SK-N-SH treated with all-trans-retinoic acid at 6 μM for 48 hours (cell line): ENCODE results near the gene CACNB4.
"Not testable (repeated sequence)": the region's sequence is repeated elsewhere in the genome, so short reads cannot be mapped to it uniquely, and the experiment has no call there.

ENCODE experiments used
- ATAC-seq: fragments of 200-7000 bp; cut with Tn5 transposase; 3 replicates; pipeline ENCODE4 v1.9.1; 2020; ENCODE audit warnings: mild to moderate bottlenecking, moderate library complexity
- ARNTL ChIP-seq: fragments of 450-650 bp; formaldehyde crosslinking; IDR thresholded peaks from 2 replicates; pipeline ENCODE4 v1.5.0; 2020; ENCODE audit warnings: low read depth, mild to moderate bottlenecking, moderate library complexity, borderline replicate concordance
- BACH2 ChIP-seq: fragments of 250-450 bp; sonication (Bioruptor Pico); IDR thresholded peaks from 2 replicates; pipeline ENCODE4 v1.9.0; 2021; ENCODE audit warnings: mild to moderate bottlenecking, borderline replicate concordance
- CREB5 ChIP-seq: fragments of 250-450 bp; sonication (Bioruptor Pico); IDR thresholded peaks from 2 replicates; pipeline ENCODE4 v1.5.1; 2020; ENCODE audit warnings: low read depth, mild to moderate bottlenecking, moderate library complexity
- CSDC2 ChIP-seq: fragments of 250-450 bp; sonication (Bioruptor Pico); IDR thresholded peaks from 2 replicates; pipeline ENCODE4 v1.5.0; 2020; ENCODE audit warnings: mild to moderate bottlenecking, moderate library complexity
- CSRNP3 ChIP-seq: fragments of 250-450 bp; sonication (Bioruptor Pico); IDR thresholded peaks from 2 replicates; pipeline ENCODE4 v1.5.1; 2021; ENCODE audit warnings: mild to moderate bottlenecking, moderate library complexity
- GLIS3 ChIP-seq: fragments of 250-450 bp; sonication (Bioruptor Pico); IDR thresholded peaks from 2 replicates; pipeline ENCODE4 v1.5.0; 2020; ENCODE audit warnings: mild to moderate bottlenecking, moderate library complexity
- ISL1 ChIP-seq: fragments of 250-450 bp; sonication (Bioruptor Pico); IDR thresholded peaks from 2 replicates; pipeline ENCODE4 v2.1.2; 2022; ENCODE audit warnings: mild to moderate bottlenecking, moderate library complexity
- OSR1 ChIP-seq: fragments of 250-450 bp; sonication (Bioruptor Pico); IDR thresholded peaks from 2 replicates; pipeline ENCODE4 v1.8.0; 2022; ENCODE audit warnings: moderate library complexity, mild to moderate bottlenecking, inconsistent platforms
- PATZ1 ChIP-seq: fragments of 250-450 bp; sonication (Bioruptor Pico); IDR thresholded peaks from 2 replicates; pipeline ENCODE4 v1.8.0; 2020; ENCODE audit warnings: mild to moderate bottlenecking, moderate library complexity, borderline replicate concordance
- SNAI2 ChIP-seq: fragments of 250-450 bp; sonication (Bioruptor Pico); IDR thresholded peaks from 2 replicates; pipeline ENCODE4 v1.5.0; 2020; ENCODE audit warnings: mild to moderate bottlenecking, moderate library complexity
- TCF4 ChIP-seq: fragments of 250-450 bp; sonication (Bioruptor Pico); IDR thresholded peaks from 2 replicates; pipeline ENCODE4 v1.8.0; 2021; ENCODE audit warnings: mild to moderate bottlenecking, moderate library complexity, borderline replicate concordance
- TSHZ2 ChIP-seq: fragments of 250-450 bp; sonication (Bioruptor Pico); IDR thresholded peaks from 2 replicates; pipeline ENCODE4 v1.5.0; 2020; ENCODE audit warnings: mild to moderate bottlenecking, moderate library complexity
- ZC3H10 ChIP-seq: fragments of 250-450 bp; sonication (Bioruptor Pico); IDR thresholded peaks from 2 replicates; pipeline ENCODE4 v1.5.1; 2021; ENCODE audit warnings: mild to moderate bottlenecking, moderate library complexity
- ZFP3 ChIP-seq: fragments of 250-450 bp; sonication (Bioruptor Pico); IDR thresholded peaks from 2 replicates; pipeline ENCODE4 v1.5.0; 2020; ENCODE audit warnings: mild to moderate bottlenecking, moderate library complexity
- ZFP30 ChIP-seq: fragments of 450-650 bp; formaldehyde crosslinking; IDR thresholded peaks from 2 replicates; pipeline ENCODE4 v1.5.0; 2022; ENCODE audit warnings: mild to moderate bottlenecking, moderate library complexity
- ZNF565 ChIP-seq: fragments of 450-650 bp; formaldehyde crosslinking; conservative IDR thresholded peaks from 2 replicates; pipeline ENCODE4 v1.5.0; 2020; ENCODE audit warnings: low read depth, mild to moderate bottlenecking, moderate library complexity
- ZNF70 ChIP-seq: fragments of 450-650 bp; formaldehyde crosslinking; IDR thresholded peaks from 2 replicates; pipeline ENCODE4 v1.5.0; 2020; ENCODE audit warnings: mild to moderate bottlenecking, moderate library complexity
- ZNF8 ChIP-seq: fragments of 450-650 bp; formaldehyde crosslinking; IDR thresholded peaks from 2 replicates; pipeline ENCODE4 v1.5.0; 2020; ENCODE audit warnings: mild to moderate bottlenecking, moderate library complexity

Gene CACNB4

GRCh38 chr2:152036611-152037469 lies 62.0 kb downstream of the CACNB4 start (continued):
- TF ChIP-seq TSHZ2 = no peak
- TF ChIP-seq, all 23 proteins: peak for 0

- TF ChIP-seq ZNF70 (CRISPR knock-in tag) (no peak), PATZ1 (CRISPR knock-in tag) (no peak)
- no peak for ATAC-seq
Observed at GRCh38 chr2:152034257-152034801, 64.5 kb downstream of the CACNB4 start.

GRCh38 chr2:152033011-152033925 lies 65.6 kb downstream of the CACNB4 start:
- TF ChIP-seq ZFP30 (CRISPR knock-in tag) (no peak), ZNF8 (CRISPR knock-in tag) (no peak)
- TF ChIP-seq, all 23 proteins: peak for 0
- ATAC-seq = no peak

- no peak for ATAC-seq
- TF ChIP-seq CSRNP3 = no peak
- no peak for TF ChIP-seq ISL1
- no peak for TF ChIP-seq ZFP3 (CRISPR knock-in tag)
- TF ChIP-seq BACH2 = no peak
- no peak for TF ChIP-seq CSDC2 (CRISPR knock-in tag)
- no peak for TF ChIP-seq TCF4 (CRISPR knock-in tag)
- no peak for TF ChIP-seq ARNTL
Observed at GRCh38 chr2:152031747-152032306, 67.0 kb downstream of the CACNB4 start.

GRCh38 chr2:152030596-152031328 lies 68.1 kb downstream of the CACNB4 start:
- not testable (repeated sequence) for ATAC-seq

GRCh38 chr2:152028182-152028862 lies 70.5 kb downstream of the CACNB4 start:
- no peak for ATAC-seq

More at GRCh38 chr2:152028182-152028862, 70.5 kb downstream of the CACNB4 start:
- TF ChIP-seq SNAI2 (CRISPR knock-in tag) (no peak), ZNF70 (CRISPR knock-in tag) (no peak), GLIS3 (CRISPR knock-in tag) (no peak), CREB5 (no peak), ZC3H10 (CRISPR knock-in tag) (no peak), TCF4 (CRISPR knock-in tag) (peak; percentile 35), ZNF565 (CRISPR knock-in tag) (no peak), ARNTL (no peak), ISL1 (peak; percentile 20; the same call in 1 of the 2 replicates), OSR1 (no peak)
